DMS153 (cell line): ENCODE measurements around the gene UBN1.

ENCODE experiments used
- DNase-seq: peaks from one replicate; lab custom pipeline; 2025; lab: John Stamatoyannopoulos, UW

Gene UBN1, protein sequence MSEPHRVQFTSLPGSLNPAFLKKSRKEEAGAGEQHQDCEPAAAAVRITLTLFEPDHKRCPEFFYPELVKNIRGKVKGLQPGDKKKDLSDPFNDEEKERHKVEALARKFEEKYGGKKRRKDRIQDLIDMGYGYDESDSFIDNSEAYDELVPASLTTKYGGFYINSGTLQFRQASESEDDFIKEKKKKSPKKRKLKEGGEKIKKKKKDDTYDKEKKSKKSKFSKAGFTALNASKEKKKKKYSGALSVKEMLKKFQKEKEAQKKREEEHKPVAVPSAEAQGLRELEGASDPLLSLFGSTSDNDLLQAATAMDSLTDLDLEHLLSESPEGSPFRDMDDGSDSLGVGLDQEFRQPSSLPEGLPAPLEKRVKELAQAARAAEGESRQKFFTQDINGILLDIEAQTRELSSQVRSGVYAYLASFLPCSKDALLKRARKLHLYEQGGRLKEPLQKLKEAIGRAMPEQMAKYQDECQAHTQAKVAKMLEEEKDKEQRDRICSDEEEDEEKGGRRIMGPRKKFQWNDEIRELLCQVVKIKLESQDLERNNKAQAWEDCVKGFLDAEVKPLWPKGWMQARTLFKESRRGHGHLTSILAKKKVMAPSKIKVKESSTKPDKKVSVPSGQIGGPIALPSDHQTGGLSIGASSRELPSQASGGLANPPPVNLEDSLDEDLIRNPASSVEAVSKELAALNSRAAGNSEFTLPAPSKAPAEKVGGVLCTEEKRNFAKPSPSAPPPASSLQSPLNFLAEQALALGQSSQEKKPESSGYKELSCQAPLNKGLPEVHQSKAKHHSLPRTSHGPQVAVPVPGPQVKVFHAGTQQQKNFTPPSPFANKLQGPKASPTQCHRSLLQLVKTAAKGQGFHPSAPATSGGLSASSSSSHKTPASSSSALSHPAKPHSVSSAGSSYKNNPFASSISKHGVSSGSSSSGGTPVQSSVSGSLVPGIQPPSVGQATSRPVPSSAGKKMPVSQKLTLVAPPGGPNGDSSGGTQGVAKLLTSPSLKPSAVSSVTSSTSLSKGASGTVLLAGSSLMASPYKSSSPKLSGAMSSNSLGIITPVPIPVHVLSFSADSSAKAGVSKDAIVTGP (N-terminal part only)

DNA sequence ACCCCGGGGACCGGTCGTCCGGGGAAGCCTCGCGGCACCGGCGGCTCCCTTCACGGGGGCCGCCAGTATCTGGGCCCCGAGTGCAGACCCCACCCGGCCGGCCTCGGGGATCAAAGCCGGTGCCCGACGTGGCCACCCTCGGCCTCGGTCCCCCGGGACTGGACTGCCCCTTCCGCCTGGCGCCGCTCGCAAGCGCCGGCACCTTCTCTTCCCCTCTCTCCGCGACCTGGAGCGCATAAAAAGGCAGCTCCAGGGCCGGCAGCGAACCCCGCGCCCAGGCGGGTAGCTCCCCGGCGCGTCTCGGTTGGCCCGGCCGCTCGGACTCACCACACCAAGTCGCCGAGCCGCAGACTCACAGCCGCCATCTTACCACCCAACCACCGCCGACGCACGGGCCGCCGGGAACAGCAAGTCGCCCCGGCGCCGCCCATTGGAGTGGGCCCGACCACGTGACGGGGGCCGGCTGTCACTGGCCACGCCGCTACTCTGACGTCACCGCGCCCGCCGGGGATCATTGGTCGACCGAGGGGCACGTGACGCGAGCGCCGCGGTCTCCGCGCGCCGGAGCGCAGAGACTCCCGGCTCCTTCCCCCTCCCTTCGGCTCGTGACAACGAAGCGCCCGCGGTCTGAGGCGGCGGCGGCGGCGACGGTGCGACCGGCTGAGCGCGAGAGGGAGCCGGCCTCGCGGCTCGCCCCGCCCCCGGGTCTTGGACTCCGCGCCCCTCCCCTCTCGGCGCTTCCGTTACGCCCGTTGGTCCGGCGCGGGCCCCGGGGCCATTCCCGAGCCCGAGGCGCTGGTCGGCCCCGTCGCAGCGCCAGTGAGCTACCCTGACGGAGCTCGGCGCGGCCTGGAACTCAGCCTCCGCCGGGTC is at the start of gene UBN1, which contains the start of gene GLYR1:
Gene UBN1 (plus strand): TSS at position 581 of the 873 bp plus-strand sequence. CDS start 5,437 bp downstream, outside the sequence.
Gene GLYR1 (minus strand): TSS at position 388 of the 873 bp plus-strand sequence. CDS start 23 bp downstream, at position 365.
- peak; percentile 84 for DNase-seq

DNA sequence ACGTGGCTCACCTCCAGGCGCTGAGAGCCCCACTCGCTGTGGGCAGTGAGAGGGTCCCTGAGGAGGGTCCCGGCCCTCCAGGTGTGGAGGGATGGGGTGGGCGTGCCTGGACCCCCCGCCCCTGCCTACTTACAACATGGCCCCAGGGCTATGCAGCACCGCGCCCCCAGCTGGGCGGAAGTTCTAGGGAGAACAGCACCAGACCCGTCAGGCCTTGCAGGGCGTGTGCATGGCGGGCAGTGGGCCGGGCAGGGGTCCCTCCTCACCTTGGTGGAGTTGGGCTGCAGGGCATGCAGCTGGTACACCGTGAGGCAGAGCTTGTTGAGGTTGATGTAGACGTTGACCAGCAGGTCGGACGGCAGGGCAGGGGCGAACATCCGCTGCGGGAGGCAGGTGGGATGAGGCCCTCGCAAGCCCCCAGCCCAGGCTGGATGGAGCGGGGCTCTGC is 49.5 kb upstream of the UBN1 start:
- DNase-seq, result no peak

DNA sequence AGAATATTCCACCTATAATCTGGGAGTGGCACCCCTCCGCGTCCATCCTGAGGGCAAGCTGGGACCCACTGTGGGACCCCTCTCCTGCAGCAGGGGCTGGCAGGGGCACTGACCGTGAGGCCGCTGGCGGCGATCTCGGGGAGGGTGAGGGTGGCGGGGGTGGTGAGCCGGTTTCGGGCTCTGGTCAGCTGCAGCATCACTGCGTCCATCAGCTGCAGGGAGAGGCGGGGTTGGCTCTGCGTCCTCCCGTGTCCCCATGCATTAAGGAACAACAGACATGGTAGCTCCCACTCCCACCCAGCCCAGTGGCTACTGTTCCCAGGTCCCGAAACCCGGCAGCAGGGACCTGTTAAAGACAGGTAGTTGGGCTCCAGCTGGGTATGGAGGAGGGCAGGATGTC is 48.8 kb upstream of the UBN1 start:
- DNase-seq, result no peak

DNA sequence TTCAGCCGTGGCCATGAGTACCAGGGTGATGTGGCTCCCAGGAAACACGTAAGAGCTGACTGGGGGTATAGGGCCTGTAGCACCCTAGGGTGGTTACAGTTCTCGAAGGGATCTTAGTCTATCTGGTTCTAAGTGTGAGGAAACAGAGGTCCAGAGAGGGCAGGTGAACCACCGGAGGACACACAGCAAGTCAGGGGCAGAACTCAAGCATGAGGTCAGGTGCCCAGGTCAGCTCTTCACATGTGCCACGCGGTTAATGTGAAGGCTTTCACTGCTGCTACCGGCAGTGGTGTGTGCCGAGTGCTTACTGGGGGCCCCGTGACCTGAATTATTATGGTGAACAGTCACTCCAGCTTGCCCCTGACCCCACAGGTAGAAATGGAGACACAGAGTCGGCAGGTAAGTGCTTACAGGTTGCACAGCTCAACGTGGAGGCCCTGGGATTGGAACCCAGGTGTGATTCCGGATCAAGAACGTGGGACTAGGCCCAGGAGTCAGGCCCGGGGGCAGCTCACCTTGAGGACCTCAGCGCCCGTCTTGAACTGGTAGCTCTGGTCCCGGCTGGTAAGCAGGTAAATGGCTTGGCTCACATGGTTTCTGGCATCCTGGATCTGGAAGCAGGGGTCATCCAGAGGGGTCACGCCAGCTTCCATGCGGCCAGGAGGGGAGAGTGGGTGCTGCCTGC is 48.0 kb upstream of the UBN1 start:
- DNase-seq, result no peak

DNA sequence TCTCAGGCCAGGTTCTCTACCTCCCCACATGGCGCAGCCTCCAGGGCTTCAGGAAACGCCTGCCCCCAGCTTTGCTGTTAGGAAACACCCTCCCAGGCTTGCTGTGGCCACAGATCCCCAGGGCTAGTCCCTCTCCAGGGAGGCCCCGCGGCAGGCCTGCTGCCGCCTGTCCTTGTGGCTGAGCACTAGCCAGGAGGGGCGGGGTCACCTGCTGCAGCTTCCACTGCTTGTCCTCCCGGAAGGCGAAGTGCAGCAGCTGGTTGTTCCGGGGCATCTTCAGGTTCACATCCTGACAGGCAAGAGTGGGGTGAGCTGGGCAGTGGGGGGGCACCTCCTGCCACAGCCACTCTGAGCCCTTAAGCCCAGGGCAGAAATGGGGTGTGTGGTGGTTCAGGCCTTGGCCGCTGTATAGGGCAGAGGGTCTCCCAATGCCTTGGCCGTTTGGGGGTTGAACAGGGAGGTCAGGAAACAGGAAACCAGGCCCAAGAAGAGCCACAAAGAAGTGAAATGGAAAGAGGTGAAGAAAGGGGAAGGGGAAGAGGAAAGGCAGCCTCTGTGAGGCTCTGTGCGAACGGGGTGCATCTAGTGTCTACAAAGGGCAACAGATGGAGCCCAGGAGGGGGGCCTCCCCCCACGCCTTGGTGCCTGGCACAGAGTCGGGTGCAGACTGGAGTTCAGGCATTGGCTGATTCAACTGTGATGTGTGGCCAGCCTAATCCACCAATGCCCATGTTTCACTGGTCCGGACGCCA is 46.8 kb upstream of the UBN1 start:
- DNase-seq, result peak; percentile 63

DNA sequence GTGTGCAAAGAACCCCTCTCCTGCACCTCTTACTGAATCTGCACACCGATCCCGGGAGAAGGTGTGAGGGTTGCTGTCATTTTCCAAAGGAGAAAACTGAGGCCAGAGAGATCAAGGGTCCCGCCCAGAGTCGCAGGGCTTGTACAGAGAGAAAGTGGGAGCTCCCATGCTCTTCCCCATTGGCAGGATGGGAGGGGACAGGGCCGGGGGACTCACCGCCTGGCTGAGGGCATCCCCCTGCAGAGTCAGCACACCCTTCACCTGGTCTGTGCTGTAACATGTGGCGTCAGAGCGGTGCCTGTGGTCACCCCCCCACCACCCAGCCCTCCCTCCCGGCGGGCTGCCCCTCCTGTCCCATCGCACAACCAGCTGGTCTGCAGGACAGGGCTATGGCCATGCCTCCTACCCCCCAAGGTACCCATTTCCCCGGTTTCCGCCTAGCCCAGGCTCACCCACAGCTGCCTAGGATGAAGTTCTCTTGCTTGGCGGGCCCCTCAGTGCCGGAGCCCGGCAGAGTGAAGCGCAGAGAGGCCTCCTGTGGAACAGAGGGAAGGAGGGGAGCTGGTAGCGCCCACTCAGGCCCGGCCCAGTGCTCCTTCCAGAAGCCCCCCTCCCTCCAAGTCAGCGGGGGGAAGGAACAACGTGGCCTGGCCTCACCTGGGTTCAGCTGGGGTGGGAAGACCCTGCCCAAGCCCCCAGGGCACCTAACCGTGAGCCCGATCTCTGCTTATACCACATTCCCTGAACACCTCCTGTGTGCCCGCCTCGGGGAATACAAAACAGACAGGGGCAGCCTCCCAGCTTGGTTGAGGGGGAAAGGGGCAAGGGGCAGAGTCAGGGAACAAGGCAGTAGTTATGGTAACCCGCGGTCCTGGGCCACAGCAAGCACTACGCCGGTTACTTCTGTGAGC is 46.0 kb upstream of the UBN1 start:
- DNase-seq, result no peak

DNA sequence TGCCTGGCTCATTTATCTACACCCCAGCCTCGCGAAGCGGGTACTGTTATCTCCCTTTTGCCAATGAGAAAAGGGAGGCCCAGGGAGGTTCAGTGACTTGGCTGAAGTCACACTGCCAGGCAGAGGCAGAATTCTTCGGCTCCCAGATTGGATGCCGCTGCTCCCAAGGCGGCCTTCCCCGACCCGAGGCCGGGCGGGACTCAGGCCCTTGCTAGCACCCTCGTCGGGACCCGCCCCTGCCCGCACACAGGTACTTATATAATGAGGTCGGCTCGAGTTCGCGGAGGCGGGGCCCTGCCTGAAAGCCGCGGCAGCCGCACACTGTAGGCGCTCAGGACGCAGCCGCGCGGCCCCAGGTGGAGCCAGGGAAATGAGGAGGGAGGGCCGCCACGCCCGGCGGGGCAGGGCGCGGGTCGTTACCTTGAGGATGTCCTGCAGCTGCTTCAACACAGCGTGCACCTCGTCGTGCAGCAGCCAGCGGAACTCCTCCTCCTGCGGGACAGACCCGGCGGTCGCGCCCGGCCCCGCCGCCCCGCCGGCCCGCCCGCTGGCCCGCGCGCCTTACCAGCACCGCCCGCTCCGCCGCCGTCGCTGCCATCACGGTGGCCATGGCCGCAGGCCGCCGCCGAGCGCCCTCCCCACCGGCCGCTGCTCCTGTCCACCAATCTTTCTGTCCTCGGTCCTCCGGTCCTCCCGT is 45.2 kb upstream of the UBN1 start, which contains the start of gene ROGDI:
Gene ROGDI (minus strand): TSS at position 672 of the 697 bp plus-strand sequence. CDS start 62 bp downstream, at position 610.
- peak; percentile 88 for DNase-seq

DNA sequence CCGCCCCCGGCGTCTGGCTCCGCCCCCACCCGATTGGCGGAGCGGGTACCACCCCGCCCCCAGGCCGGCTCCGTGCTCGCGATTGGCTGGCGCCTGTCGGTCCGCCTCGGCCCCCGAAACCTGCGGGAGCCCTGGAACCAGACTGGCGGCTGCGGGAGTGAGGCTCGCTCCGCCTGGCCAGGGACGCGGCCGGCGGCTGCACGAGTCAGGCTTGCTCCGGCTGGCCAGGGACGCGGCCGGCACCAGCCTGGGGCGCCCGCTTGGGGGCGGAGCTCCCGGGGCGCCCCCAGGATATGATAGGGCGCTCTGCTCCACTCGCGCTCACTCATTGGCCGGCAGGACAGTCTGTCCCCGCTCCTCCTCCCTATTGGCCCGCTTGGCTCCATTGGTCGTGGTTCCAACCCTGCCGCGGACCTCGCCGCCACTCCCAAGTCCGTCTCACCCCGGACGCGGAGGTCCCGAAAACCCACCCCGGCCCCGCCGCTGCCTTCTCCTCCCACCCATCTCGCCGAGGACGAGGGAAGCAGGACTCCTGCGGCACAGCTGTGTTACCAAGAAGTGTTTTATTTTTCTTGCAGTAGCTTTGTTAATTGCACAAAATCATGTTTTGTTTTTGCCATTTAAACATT is 44.5 kb upstream of the UBN1 start:
- DNase-seq, result peak; percentile 87

DNA sequence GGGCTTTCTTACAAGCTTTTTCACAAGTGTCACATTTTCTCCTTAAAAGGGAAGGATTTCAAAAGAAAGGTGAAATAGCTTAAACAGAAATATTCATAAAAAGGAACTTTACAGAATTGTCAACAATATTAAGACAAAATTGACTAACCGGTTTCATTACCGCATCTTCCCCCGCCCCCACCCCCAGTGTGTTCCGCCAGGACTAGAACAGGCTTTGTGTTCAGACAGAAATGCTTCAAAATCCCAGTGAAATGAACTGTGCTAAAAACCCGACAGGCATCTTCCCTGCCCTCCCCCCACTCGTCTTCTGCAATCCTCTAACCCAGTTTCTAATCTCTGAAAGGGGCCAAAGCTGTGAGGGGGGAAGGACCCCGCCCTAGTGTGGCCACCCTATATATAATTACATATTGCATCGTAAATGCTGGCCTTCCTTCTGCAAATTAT is 43.9 kb upstream of the UBN1 start:
- no peak for DNase-seq

DNA sequence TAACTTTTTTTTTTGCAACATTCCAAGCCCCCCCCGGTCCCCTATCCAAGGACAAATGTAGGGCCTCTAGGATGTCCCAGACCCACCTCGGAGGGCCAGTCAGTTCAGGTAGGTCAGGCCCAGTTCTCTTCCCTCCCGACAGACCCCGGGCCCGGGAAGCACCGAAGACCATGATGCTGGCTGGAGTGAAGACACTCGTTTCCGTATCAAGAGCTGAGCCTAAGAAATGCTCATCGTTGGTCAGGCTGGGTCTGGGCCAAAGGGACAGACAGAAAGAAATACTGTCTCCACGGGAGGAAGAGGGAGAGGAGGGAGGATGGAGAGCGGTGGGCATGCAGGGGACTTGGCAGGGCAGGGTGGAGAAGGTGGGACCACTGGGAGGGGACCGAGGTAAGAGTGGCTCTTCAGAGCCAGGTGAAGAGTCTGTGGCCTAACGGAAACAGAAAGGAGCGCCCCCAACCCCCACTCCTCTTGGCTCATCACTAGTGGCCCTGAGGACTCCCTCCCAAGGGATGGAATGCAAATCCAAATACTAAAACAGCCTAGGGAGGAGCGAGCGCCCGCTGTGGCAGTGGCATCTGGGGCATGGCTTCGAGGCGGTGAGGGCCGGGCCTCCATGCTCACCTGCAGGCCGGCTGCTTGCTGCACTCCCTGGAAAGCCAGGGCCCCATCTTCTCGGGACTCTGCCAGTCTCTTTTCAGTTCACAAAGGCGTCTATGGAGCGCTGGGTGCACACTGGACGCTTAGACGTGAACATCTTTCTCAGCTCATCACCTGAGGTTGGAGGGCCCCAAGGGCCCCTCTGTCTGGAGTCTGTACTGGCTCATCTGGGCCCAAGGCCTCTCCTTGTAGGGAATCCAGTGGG is 43.2 kb upstream of the UBN1 start:
- DNase-seq, result no peak

DNA sequence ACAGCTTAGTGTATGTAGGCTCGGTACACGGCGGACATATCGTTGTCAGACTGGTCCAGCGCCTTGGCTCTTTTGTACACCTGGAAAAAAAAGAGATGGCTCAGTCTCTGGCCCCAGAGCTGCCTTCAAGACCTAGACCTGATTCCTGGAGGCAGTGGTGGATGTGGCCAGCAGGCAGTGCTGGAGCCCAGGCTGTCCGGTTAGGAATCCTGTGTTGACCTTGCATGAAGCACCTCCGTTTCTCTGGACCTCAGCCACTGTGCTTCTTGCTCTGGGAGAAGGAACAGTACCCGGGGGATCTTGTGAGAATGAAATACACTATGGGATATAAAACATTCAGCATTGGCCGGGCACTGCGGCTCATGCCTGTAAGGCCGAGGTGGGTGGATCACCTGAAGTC is 42.0 kb upstream of the UBN1 start:
- no peak for DNase-seq

DNA sequence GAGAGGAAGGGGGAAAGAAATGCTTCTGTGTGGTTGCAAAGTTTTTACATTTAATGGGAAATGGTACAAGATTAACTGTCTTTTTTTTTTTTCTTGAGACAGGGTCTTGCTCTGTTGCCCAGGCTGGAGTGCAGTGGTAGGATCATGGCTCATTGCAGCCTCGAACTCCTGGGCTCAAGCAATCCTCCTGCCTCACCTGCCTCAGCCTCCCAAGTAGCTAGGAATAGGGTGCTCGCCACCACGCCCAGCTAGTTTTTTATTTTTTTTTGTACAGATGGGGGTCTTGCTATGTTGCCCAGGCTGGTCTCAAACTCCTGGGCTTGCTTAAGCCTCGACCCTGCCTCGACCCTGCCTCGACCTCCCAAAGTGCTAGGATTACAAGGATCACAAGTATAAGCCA is 41.0 kb upstream of the UBN1 start:
- no peak for DNase-seq

DNA sequence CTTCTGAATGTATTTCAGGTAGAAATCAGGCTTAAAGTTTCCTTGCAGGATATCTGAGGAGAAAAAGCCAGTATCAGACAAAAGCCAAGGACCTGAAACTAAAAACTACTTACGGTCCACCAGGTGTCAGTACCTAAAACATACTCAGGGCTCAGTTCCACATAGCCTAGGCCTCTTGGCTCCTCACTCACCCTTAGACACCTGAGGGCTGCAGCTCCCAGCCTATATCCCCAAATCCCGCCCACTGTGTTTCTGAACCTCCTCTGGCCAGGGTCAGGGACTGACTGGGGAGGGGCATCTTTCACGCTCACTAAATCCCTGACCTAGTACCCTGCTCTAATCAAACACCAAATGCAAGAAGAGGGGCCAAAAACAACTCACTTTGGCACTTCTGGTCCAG is 36.0 kb upstream of the UBN1 start:
- DNase-seq, result no peak

DNA sequence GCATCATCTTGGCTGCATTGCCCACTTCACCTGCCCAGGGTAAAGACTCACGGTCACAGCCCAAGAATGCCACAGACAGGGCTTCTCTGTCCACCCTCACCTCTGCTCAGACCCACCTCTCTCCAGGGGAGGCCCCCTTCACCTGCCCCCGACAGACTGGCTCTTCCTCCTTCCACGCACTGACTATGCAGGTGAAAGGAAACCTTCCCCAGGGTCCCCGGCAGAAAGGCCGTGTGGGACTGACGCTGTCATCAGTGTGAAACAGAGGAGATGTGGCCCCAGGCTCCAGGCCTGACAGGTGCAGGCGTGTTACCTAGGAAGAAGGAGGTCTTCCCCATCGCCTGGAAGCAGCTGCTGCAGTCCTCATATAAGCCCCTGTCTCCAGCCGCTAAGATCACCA is 35.5 kb upstream of the UBN1 start:
- DNase-seq, result no peak

DNA sequence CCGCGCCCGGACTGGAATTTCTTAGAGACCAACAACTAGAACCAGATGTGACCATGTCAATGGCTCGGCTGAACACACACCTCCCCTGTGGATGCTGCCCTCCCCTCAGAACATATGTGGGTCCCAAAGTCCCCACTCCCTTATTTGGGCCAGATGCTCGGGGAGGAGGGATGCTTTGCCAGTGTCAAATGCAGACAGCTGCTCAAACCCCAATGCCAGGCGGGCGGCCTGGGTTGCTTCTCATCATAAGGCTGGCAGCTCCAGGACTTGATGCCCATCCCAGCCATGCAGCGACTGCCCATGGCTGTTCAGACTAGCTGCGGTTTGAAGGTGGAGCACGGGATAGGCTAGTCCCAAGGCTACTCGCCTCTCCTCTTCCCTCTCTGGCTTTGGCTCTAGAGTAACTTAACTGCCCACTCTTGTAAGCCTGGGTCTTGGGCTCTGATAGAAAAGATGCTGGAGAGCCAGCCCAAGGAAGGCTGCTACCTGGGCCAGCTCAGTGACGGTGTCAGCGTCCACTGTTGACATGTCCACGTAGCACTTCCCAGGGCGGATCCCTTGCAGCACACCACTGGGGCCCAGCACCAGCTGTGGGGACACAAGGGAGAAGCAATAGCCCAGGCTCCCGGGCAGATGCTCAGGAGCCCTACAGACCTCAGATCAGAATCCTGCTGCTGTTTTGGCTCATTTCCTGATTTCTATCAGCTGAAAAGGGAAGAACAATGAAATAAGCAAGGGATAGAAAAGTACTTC is 33.9 kb upstream of the UBN1 start:
- no peak for DNase-seq

DNA sequence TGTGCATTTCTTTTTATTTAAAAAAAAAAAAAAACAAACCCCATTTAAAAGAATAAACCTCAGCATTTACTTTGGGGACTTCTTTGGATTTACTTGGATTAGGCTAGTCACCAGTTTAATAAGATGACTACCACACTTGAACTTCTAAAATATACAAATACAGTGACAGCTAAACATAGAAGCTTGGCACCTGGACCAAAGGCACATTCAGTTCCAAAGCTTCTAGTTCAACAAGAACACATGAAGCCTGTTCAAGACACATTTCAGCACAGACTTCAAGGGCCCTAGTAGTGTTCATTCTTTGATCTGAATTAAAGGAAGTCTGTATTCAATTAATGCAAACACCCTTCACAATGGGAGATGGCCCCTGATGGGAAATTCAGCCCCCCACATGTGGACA is 33.2 kb upstream of the UBN1 start:
- no peak for DNase-seq
